H1 (cell line): ENCODE data around the gene SENP1. TPM values are rescaled to one million over a fixed set of nuclear protein-coding genes. Genes with fewer than 3 reads are reported as not detected.

ENCODE experiments used
- CTCF ChIA-PET: fragments of 300-600 bp; sonication (Branson Sonifier 250); formaldehyde crosslinking; loops from one replicate; lab custom pipeline; 2021; ENCODE audit not compliant: partially characterized antibody; lab: Charles Lee
- POLR2A ChIA-PET: fragments of 300-600 bp; sonication (Branson Sonifier 250); formaldehyde crosslinking; loops from one replicate; lab custom pipeline; 2021; ENCODE audit warnings: inconsistent platforms; ENCODE audit not compliant: partially characterized antibody; lab: Charles Lee
- DNase-seq, 2 experiments: peaks; one replicate each; pipeline versions ENCODE4 v3.0.0 to v3.0.0-alpha.2; 2010 to 2022; ENCODE audit warnings: low spot score in 2 of 2, low read depth in 1 of 2, mixed read lengths in 1 of 2
- FAIRE-seq: peaks from 2 replicates; lab custom pipeline; 2011; peaks lifted over from hg19 to GRCh38; lab: Jason Lieb, UNC
- H2AFZ ChIP-seq: 2 replicates; pipeline ENCODE4 v1.8.1; 2012; ENCODE audit warnings: low read length, inconsistent platforms
- H2AK5ac ChIP-seq: 2 replicates; pipeline ENCODE4 v1.6.1; 2013; ENCODE audit warnings: low read depth, low read length
- H2BK120ac ChIP-seq: replicated peaks from 2 replicates; pipeline ENCODE3; 2013; ENCODE audit warnings: low read depth, low read length, inconsistent platforms
- H2BK12ac ChIP-seq: 2 replicates; pipeline ENCODE4 v1.6.1; 2013; ENCODE audit warnings: low read depth, low read length
- H2BK15ac ChIP-seq: 2 replicates; pipeline ENCODE4 v1.6.1; 2013; ENCODE audit warnings: low read length
- H2BK20ac ChIP-seq: 2 replicates; pipeline ENCODE4 v1.6.1; 2013; ENCODE audit warnings: low read length
- H2BK5ac ChIP-seq: 2 replicates; pipeline ENCODE4 v1.6.1; 2013; ENCODE audit warnings: low read depth, low read length
- H3K14ac ChIP-seq: 2 replicates; pipeline ENCODE4 v1.6.1; 2013; ENCODE audit warnings: inconsistent platforms; ENCODE audit not compliant: insufficient read length
- H3K18ac ChIP-seq: 2 replicates; pipeline ENCODE4 v1.6.1; 2013; ENCODE audit warnings: low read length; ENCODE audit errors: extremely low read depth
- H3K23ac ChIP-seq: 2 replicates; pipeline ENCODE4 v1.6.1; 2013; ENCODE audit warnings: inconsistent platforms; ENCODE audit not compliant: insufficient read length
- H3K23me2 ChIP-seq: 2 replicates; pipeline ENCODE4 v1.6.1; 2013; ENCODE audit warnings: low read depth, low read length
- H3K27ac ChIP-seq: 2 replicates; pipeline ENCODE4 v1.6.1; 2011; ENCODE audit warnings: low read depth, low read length, inconsistent platforms
- H3K27me3 ChIP-seq, 4 experiments: replicated peaks in 1 of 4; 1 replicate in 1 of 4; 2 replicates in 3 of 4; pipeline versions ENCODE4 v1.6.1 to v1.8.1; 2011 to 2013; ENCODE audit warnings: low read length in 3 of 4, mild to moderate bottlenecking in 3 of 4, inconsistent platforms in 2 of 4, mixed read lengths in 2 of 4, moderate library complexity in 1 of 4; ENCODE audit not compliant: control insufficient read depth in 3 of 4, insufficient read depth in 3 of 4; ENCODE audit errors: extremely low read depth in 1 of 4
- H3K36me3 ChIP-seq, 4 experiments: 2 replicates each; pipeline versions ENCODE4 v1.6.1 to v1.8.1; 2011 to 2013; ENCODE audit warnings: mild to moderate bottlenecking in 4 of 4, low read length in 3 of 4, moderate library complexity in 2 of 4, control low read depth in 1 of 4, inconsistent platforms in 1 of 4; ENCODE audit not compliant: insufficient read depth in 4 of 4, control insufficient read depth in 2 of 4
- H3K4ac ChIP-seq: replicated peaks from 2 replicates; pipeline ENCODE3; 2013; ENCODE audit warnings: low read length, low read depth, mixed read lengths, inconsistent platforms; ENCODE audit not compliant: insufficient read length
- H3K4me1 ChIP-seq, 4 experiments: replicated peaks in 1 of 4; 1 replicate in 1 of 4; 2 replicates in 3 of 4; pipeline versions ENCODE4 v1.6.1 to v1.8.1; 2011 to 2013; ENCODE audit warnings: low read length in 3 of 4, inconsistent platforms in 2 of 4, mixed read lengths in 1 of 4; ENCODE audit not compliant: insufficient read depth in 4 of 4, control insufficient read depth in 3 of 4
- H3K4me2 ChIP-seq, 2 experiments: 2 replicates each; pipeline versions ENCODE4 v1.6.1 to v1.8.1; 2011 to 2013; ENCODE audit warnings: low read depth in 2 of 2, low read length in 2 of 2, control low read depth in 1 of 2, inconsistent platforms in 1 of 2, mild to moderate bottlenecking in 1 of 2; ENCODE audit not compliant: insufficient read depth in 1 of 2
- H3K4me3 ChIP-seq, 4 experiments: fragments of 200-600, 300-600 bp in 1 of 4; sonication (generic), shearing (Covaris generic), sonication (Bioruptor Twin) in 1 of 4; 2 replicates each; pipeline versions ENCODE4 v1.5.1 to v1.8.1; 2011 to 2016; ENCODE audit warnings: low read length in 4 of 4, low read depth in 3 of 4, control low read depth in 2 of 4, inconsistent platforms in 2 of 4, mild to moderate bottlenecking in 2 of 4, mixed read lengths in 1 of 4, moderate library complexity in 1 of 4; ENCODE audit not compliant: insufficient read depth in 2 of 4; ENCODE audit errors: extremely low read depth in 1 of 4
- H3K56ac ChIP-seq: replicated peaks from 2 replicates; pipeline ENCODE3; 2013; ENCODE audit warnings: low read depth, mild to moderate bottlenecking, mixed read lengths, low read length, inconsistent platforms; ENCODE audit not compliant: insufficient read length
- H3K79me1 ChIP-seq: 2 replicates; pipeline ENCODE4 v1.6.1; 2013; ENCODE audit warnings: low read depth, low read length, control low read depth
- H3K79me2 ChIP-seq, 2 experiments: 2 replicates each; pipeline versions ENCODE4 v1.6.1 to v1.8.1; 2012 to 2013; ENCODE audit warnings: low read length in 2 of 2, mild to moderate bottlenecking in 2 of 2, inconsistent platforms in 1 of 2; ENCODE audit not compliant: insufficient read depth in 2 of 2, control insufficient read depth in 1 of 2
- H3K9ac ChIP-seq, 4 experiments: replicated peaks in 1 of 4; 1 replicate in 1 of 4; 2 replicates in 3 of 4; pipeline versions ENCODE4 v1.6.1 to v1.8.1; 2011 to 2013; ENCODE audit warnings: low read depth in 3 of 4, low read length in 3 of 4, control low read depth in 2 of 4, mild to moderate bottlenecking in 2 of 4, moderate library complexity in 2 of 4, inconsistent platforms in 1 of 4; ENCODE audit errors: extremely low read depth in 1 of 4
- H3K9me3 ChIP-seq, 2 experiments: 2 replicates each; pipeline versions ENCODE4 v1.6.1 to v1.8.1; 2012 to 2013; ENCODE audit warnings: mild to moderate bottlenecking in 2 of 2, moderate library complexity in 2 of 2, control low read depth in 1 of 2, inconsistent platforms in 1 of 2, low read depth in 1 of 2, low read length in 1 of 2, mixed read lengths in 1 of 2; ENCODE audit not compliant: insufficient read depth in 2 of 2
- H4K20me1 ChIP-seq, 2 experiments: replicated peaks in 1 of 2; 2 replicates each; pipeline versions ENCODE3 to v1.8.1; 2011 to 2013; ENCODE audit warnings: inconsistent platforms in 2 of 2, low read length in 2 of 2, mild to moderate bottlenecking in 1 of 2; ENCODE audit not compliant: insufficient read depth in 2 of 2, control insufficient read depth in 1 of 2
- H4K5ac ChIP-seq: 2 replicates; pipeline ENCODE4 v1.6.1; 2013; ENCODE audit warnings: low read length, low read depth, mixed read lengths, inconsistent platforms; ENCODE audit not compliant: insufficient read length
- H4K8ac ChIP-seq: 2 replicates; pipeline ENCODE4 v1.8.0; 2013; ENCODE audit warnings: mild to moderate bottlenecking, moderate library complexity, low read length, inconsistent platforms; ENCODE audit not compliant: insufficient read depth; ENCODE audit errors: extremely low read depth
- H4K91ac ChIP-seq: replicated peaks from 2 replicates; pipeline ENCODE3; 2013; ENCODE audit warnings: low read length, mixed read lengths, inconsistent platforms; ENCODE audit not compliant: insufficient read length
- BRCA1 ChIP-seq: IDR thresholded peaks from 2 replicates; pipeline ENCODE4 v1.6.1; 2012; ENCODE audit warnings: low read depth, low read length, improper control_type of control experiment
- CBX5 ChIP-seq: fragments of 300-800, 300-1000 bp; sonication (generic); IDR thresholded peaks from 2 replicates; pipeline ENCODE4 v1.7.1; 2016; ENCODE audit warnings: antibody characterized with exemption, low read length, low read depth
- CBX8 ChIP-seq: fragments of 300-800, 300-1000 bp; sonication (generic); IDR thresholded peaks from 2 replicates; pipeline ENCODE4 v1.7.1; 2016; ENCODE audit warnings: low read depth, low read length, borderline replicate concordance
- CREB1 ChIP-seq: IDR thresholded peaks from 2 replicates; pipeline ENCODE4 v1.6.1; 2012; ENCODE audit warnings: inconsistent platforms
- KDM1A ChIP-seq: fragments of 200-600, 300-600 bp; sonication (generic); IDR thresholded peaks from 2 replicates; pipeline ENCODE4 v1.7.1; 2016; ENCODE audit warnings: mild to moderate bottlenecking, low read length, borderline replicate concordance
- KDM4A ChIP-seq: IDR thresholded peaks from one replicate; pipeline ENCODE4 v1.7.1; 2012; ENCODE audit warnings: low read depth, mild to moderate bottlenecking, moderate library complexity, low read length, inconsistent platforms; ENCODE audit not compliant: severe bottlenecking
- NANOG ChIP-seq: IDR thresholded peaks from 2 replicates; pipeline ENCODE4 v1.6.1; 2011; ENCODE audit warnings: low read length, low read depth, mild to moderate bottlenecking, inconsistent platforms; ENCODE audit not compliant: insufficient read depth, poor library complexity, severe bottlenecking
- RAD21 ChIP-seq, 2 experiments: IDR thresholded peaks in 1 of 2; conservative IDR thresholded peaks in 1 of 2; 2 replicates each; pipeline ENCODE4 v1.6.1; 2011; ENCODE audit warnings: low read depth in 2 of 2, low read length in 2 of 2, improper control_type of control experiment in 1 of 2, inconsistent platforms in 1 of 2, mild to moderate bottlenecking in 1 of 2, moderate library complexity in 1 of 2
- SIRT6 ChIP-seq: IDR thresholded peaks from one replicate; pipeline ENCODE4 v1.7.1; 2012; ENCODE audit warnings: low read length, inconsistent platforms
- SP1 ChIP-seq: IDR thresholded peaks from 2 replicates; pipeline ENCODE4 v1.6.1; 2011; ENCODE audit warnings: low read depth, low read length
- YY1 ChIP-seq: IDR thresholded peaks from 2 replicates; pipeline ENCODE4 v1.6.1; 2011; ENCODE audit warnings: low read depth, mild to moderate bottlenecking, low read length
- WGBS, 2 experiments: shearing (Covaris generic) in 1 of 2; methylation state at CpG; one replicate each; pipeline versions ENCODE4 v1.1.6 to v1.1.7; 2013 to 2015; ENCODE audit warnings: low lambda C conversion rate in 2 of 2, mixed read lengths in 2 of 2, inconsistent platforms in 1 of 2, low coverage in 1 of 2, missing lambda C conversion rate in 1 of 2; ENCODE audit not compliant: insufficient replicate concordance in 2 of 2, insufficient coverage in 1 of 2, insufficient read length in 1 of 2; ENCODE audit errors: extremely low coverage in 1 of 2, missing lambda C conversion rate in 1 of 2; 5-methylcytosine and 5-hydroxymethylcytosine counted together
- polyA plus RNA-seq, 7 experiments: library from polyadenylated mRNA; depleted of rRNA in 3 of 7; stranded (reverse) in 5 of 7; unstranded in 2 of 7; fragments of >200 nt in 5 of 7; fragments of 200-250 nt in 2 of 7; gene quantifications; 1 replicate in 5 of 7; 2 replicates in 1 of 7; 4 replicates in 1 of 7; pipeline versions ENCODE4 v1.2.1 to v1.2.3, GENCODE V29; 2011 to 2013; ENCODE audit warnings: missing spikeins in 2 of 7, mixed read lengths in 2 of 7
- total RNA-seq: library from RNA; stranded (reverse); fragmentation: NEBNext Ultra II Directional; extraction: Animal tissue kit (Norgen Biotek cat#: 25700); gene quantifications from 2 replicates; pipeline ENCODE4 v1.2.1, GENCODE V29; 2021
- TF ChIP-seq, protein P1 (sequence below): IDR thresholded peaks from 2 replicates; pipeline ENCODE4 v1.6.1; 2012; ENCODE audit warnings: inconsistent platforms
- TF ChIP-seq, protein P2 (sequence below): IDR thresholded peaks from 2 replicates; pipeline ENCODE4 v1.6.1; 2012; ENCODE audit warnings: inconsistent platforms

The SENP1 gene
- total and polyA plus RNA-seq, 2 of the 8 experiments (the other 6 are each of a cell fraction or from before 2014, with no cell fraction given) = 14.2 to 31.5 TPM

DNA sequence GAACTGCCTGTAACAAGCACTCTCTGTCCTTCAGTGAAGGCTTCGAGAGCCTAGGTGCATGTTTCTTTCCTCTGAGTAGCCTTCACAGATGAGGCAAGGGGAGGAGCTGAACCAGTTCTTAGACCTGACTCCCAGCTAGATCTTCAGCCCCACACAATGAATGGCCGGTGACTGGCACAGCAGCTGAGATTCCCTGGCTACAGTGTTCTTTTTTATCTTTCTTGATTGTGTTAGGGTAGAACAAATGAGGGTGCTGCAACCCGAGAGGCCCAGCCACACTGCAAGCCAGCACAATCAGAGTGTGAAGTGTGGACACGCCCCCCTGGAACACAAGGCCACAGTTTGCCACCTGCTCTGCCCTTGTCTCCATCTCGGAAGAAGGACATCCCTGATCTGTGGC lies 82.5 kb downstream of the SENP1 start:
- peak overlapping the region in 1 of 4 experiments; percentile 19; a peak in 2 of 8 replicates for H3K4me3 ChIP-seq
- H2BK15ac ChIP-seq = no peak overlapping the region
- no peak overlapping the region for H3K14ac ChIP-seq
- H3K23ac ChIP-seq = no peak overlapping the region
- H3K9me3 ChIP-seq = no peaks in the 10 kb centered on the region
- no peaks in the 10 kb centered on the region for H3K79me2 ChIP-seq
- H3K56ac ChIP-seq = no peak overlapping the region
- peak overlapping the region; percentile 7 to 37; a peak in 1 of 4 replicates for H3K4me2 ChIP-seq
- no peak overlapping the region for H2BK5ac ChIP-seq
- no peak for DNase-seq
- H2BK12ac ChIP-seq = 0 out of 2 replicates have a peak overlapping the region, but pooled peaks have one; percentile 12
- no peak overlapping the region for H2BK20ac ChIP-seq
- H2AK5ac ChIP-seq = no peak overlapping the region
- POLR2A ChIA-PET = interaction anchor here (0.6 to 1.8 kb wide), 4 partner anchors 18 to 163 kb away, joined by 3 to 4 read pairs (median 3); no protein-coding TSS in a partner anchor
- peaks cover 6 to 9% (median 7%) of the 10 kb centered on the region in 4 experiments for H3K4me1 ChIP-seq
- H3K18ac ChIP-seq = no peak overlapping the region
- H4K8ac ChIP-seq = no peak overlapping the region
- H2BK120ac ChIP-seq = no peak overlapping the region
- no peaks in the 10 kb centered on the region for H3K79me1 ChIP-seq
- no peak overlapping the region for H3K9ac ChIP-seq
- 46% methylated on average over 5 of the region's 5 CpGs; no CpG with 5 or more reads in 1 of the 2 experiments for WGBS, 2 experiments
- H3K27ac ChIP-seq = no peak overlapping the region
- H2AFZ ChIP-seq = no peak overlapping the region
- CTCF ChIA-PET = interaction anchor here (0.6 to 3.0 kb wide), 14 partner anchors 10 to 174 kb away, joined by 3 to 13 read pairs (median 4); partner anchors contain the start of gene VDR
- FAIRE-seq = no peak
- H3K36me3 ChIP-seq = no peaks in the 10 kb centered on the region
- H3K23me2 ChIP-seq = no peaks in the 10 kb centered on the region
- H4K20me1 ChIP-seq = peaks cover 10 to 14% of the 10 kb centered on the region in 2 experiments
- no peak overlapping the region for H4K5ac ChIP-seq
- peaks cover 83 to 97% (median 96%) of the 10 kb centered on the region in 4 experiments for H3K27me3 ChIP-seq
- no peak overlapping the region for H4K91ac ChIP-seq
- H3K4ac ChIP-seq = no peak overlapping the region
- no peak for TF ChIP-seq SP1
- TF ChIP-seq, protein P1, sequence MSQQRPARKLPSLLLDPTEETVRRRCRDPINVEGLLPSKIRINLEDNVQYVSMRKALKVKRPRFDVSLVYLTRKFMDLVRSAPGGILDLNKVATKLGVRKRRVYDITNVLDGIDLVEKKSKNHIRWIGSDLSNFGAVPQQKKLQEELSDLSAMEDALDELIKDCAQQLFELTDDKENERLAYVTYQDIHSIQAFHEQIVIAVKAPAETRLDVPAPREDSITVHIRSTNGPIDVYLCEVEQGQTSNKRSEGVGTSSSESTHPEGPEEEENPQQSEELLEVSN = no peak
- no peak for TF ChIP-seq CBX8
- TF ChIP-seq YY1 = no peak
- TF ChIP-seq CBX5 = no peak
- TF ChIP-seq CREB1 = no peak
- TF ChIP-seq SIRT6 = no peak
- TF ChIP-seq, protein P2, sequence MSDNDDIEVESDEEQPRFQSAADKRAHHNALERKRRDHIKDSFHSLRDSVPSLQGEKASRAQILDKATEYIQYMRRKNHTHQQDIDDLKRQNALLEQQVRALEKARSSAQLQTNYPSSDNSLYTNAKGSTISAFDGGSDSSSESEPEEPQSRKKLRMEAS = no peak
- no peak for TF ChIP-seq KDM1A
- TF ChIP-seq NANOG = no peak
- TF ChIP-seq KDM4A = no peak
- no peak for TF ChIP-seq RAD21 (IDR thresholded peaks at IDR 0.05 in 1 of 2, conservative IDR thresholded peaks at IDR 0.05 in 1 of 2; ENCODE audit: low read depth in 2 of 2, low read length in 2 of 2)
- TF ChIP-seq BRCA1 = no peak
